Measurements from ENCODE around the gene DPYD.

DPYD gene

DNA sequence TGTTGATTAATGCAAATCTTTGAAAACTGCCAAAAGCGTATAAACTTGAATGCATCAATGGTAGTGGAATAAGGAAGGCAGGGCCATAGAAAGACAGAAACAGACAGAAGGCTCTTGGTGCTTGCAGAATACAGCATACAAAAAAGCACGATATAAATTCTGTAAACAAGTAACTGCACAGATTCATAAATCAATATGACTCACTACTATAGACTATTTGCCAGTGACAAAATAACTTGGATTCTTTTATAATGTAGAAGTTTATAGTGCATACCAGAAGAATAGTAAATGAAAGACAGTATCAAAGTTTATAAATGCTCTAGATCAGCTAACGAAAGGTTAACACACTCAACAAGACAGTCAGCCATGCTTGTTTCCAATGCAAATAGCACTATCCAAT lies 849.7 kb downstream of the DPYD start:
- no peak for DNase-seq

- no peak for DNase-seq
These were observed 850.5 kb downstream of the DPYD start for GRCh38 chr1:97070376-97070775.

DNA sequence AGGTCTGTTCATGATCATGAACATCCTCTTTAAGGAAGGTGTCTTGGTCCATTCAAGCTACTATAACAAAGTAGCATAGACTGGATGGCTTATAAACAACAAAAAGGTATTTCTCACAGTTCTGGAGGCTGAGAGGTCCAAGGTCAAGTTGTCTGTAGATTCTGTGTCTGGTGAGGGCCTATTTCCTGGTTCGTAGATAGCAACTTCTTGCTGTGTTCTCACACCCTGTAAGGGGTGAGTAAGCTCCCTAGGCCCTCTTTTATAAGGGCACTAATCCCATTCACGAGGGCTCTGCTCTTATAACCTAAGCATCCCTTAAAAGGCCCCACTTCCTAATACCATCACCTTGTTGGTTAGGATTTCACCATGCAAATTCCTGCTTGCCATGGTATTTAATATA lies 851.5 kb downstream of the DPYD start:
- DNase-seq, result no peak

DNA sequence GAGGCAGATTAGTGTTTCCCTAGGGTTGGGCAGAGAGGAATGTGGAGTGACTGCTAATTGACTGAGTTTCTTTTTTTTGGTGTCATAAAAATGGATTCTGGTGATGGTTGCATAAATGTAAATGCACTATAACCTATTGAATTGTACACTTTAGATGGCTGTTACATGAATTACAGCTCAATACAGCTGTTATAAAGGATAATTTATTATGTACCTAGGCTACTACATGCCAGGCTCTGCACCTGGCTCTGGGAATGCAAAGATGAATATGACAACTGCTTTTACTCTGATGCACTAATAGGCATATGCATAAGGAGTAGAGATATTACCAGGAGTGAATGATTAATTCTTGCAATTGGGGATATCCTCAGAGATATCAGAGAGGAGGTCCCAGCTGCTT lies 854.0 kb downstream of the DPYD start:
- no peak for DNase-seq

GRCh38 chr1:97063532-97063931 lies 857.3 kb downstream of the DPYD start:
- DNase-seq, result no peak

DNA sequence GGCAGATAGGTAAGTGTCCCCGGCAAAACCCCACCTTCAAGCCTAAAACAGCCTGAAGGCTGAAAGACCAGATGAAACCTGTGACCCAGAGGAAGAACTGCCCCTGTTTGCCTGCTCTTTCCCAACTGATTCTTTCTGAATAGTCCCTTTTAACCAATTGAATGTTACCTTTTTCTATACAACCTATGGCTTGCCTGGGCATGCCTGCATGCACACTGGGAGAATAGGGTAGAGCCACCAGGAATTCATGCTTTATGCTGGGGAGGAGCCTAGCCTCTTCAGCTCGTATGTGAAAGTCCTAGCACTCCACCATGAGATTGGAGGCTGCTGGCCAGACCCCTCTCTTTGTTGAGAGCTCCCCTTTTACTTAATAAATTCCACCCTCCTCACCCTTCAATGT lies 859.2 kb downstream of the DPYD start:
- no peak for DNase-seq

- no peak for DNase-seq
These were observed 864.4 kb downstream of the DPYD start for GRCh38 chr1:97056386-97056785.

- DNase-seq, result no peak
These were observed 867.6 kb downstream of the DPYD start for GRCh38 chr1:97053268-97053667.

DNA sequence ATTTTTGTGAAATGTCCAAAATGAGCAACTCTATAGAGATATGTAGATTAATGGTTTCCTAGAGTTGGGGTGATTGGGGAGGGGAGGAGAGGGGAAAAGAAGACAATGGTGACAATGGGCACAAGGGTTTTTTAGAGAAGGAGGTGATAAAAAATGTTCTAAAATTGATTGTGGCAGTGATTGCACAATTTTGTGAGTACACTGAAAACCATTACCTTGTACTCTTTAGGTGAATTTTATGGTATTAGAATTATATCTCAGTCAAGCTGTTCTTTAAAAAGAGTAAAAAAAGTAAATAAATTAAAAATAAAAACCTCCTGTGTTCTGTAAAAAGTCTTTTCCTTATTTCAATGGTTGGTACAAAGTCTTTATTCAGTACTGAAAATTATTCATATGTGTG lies 869.0 kb downstream of the DPYD start:
- no peak for DNase-seq

GRCh38 chr1:97050506-97050905 lies 870.3 kb downstream of the DPYD start:
- DNase-seq, result no peak

- DNase-seq, result no peak
These were observed 873.4 kb downstream of the DPYD start for GRCh38 chr1:97047421-97047793.

- DNase-seq, result no peak
These were observed 873.9 kb downstream of the DPYD start for GRCh38 chr1:97046765-97047420.

DNA sequence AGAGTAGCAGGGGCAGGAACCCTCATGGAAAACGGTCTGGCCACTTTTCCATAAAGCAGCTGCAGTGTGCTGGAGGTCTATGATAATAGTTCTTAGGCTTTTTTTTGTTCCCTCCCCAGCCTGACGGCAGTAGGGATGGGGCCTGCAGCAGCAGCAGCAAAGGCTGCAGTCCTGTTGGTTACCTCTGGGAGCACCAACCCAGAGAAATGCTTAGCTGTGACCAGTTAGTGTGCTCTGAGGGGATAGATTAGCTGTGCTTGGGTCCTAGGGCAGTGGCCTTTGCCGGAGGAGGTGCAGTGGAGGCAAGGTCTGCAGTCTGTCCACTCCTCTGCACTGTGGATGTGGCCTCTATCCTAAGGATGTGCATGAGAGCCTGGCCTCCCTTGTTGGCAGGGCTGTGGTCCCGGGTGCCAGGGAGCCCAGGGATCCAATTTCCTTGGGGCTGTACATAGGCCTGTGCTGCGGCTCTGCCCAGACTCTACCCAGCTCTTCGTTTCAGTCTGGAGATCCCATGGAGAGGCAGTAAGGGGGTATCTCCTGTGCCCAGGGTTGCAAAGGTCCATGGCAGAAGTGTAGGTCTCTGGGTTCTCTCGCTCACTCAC lies 876.6 kb downstream of the DPYD start:
- DNase-seq, result no peak

- DNase-seq, result no peak
These were observed 878.3 kb downstream of the DPYD start for GRCh38 chr1:97042551-97042950.

GRCh38 chr1:97041026-97041425 lies 879.8 kb downstream of the DPYD start:
- DNase-seq, result no peak

GRCh38 chr1:97038410-97038809 lies 882.4 kb downstream of the DPYD start:
- no peak for DNase-seq

GRCh38 chr1:97034651-97035050 lies 886.2 kb downstream of the DPYD start:
- no peak for DNase-seq

DNA sequence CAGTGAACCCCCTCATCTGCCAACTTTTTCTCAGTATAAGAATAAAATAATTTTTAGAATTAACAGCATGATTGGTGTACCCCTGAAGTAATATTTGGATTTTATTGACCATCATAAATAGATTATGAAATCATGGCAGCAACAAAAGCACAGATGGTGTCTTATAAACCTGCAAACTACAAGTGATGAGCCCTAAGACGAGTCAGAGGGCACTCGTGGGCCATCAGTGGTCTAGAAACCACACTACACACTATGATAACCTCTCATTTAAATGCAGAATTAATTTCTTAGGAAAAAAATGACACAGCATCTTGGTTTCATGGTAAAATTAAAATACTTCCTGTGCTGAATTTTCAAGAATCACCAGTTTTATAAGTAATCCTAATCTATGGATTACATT lies 886.9 kb downstream of the DPYD start:
- no peak for DNase-seq
